Liver (tissue), 9 donors: ENCODE results near the gene MTHFSD. TPM values are rescaled to one million over a fixed set of nuclear protein-coding genes. Genes with fewer than 3 reads are reported as not detected.

Experiments used
- DNase-seq: peaks from one replicate; pipeline ENCODE4 v3.0.0-alpha.2; 2017; ENCODE audit warnings: low spot score
- H3K27ac ChIP-seq, 2 donors: one replicate each; pipeline ENCODE4 v1.7.0; 2013; ENCODE audit warnings: inconsistent platforms in 2 of 2, low read length in 2 of 2, control low read depth in 1 of 2, low read depth in 1 of 2, mild to moderate bottlenecking in 1 of 2
- H3K27me3 ChIP-seq, 4 donors: one replicate each; pipeline versions ENCODE4 v1.6.1 to v1.7.0; 2013; ENCODE audit warnings: low read length in 3 of 4, inconsistent platforms in 1 of 4, mild to moderate bottlenecking in 1 of 4, moderate library complexity in 1 of 4; ENCODE audit not compliant: control insufficient read depth in 4 of 4, insufficient read depth in 4 of 4
- H3K36me3 ChIP-seq, 4 donors: one replicate each; pipeline versions ENCODE4 v1.6.1 to v1.7.0; 2013; ENCODE audit warnings: low read length in 3 of 4, mild to moderate bottlenecking in 3 of 4, low read depth in 1 of 4, moderate library complexity in 1 of 4; ENCODE audit not compliant: control insufficient read depth in 4 of 4, insufficient read depth in 3 of 4
- H3K4me1 ChIP-seq, 4 donors: one replicate each; pipeline versions ENCODE4 v1.6.1 to v1.7.0; 2013; ENCODE audit warnings: low read length in 3 of 4, mild to moderate bottlenecking in 3 of 4, moderate library complexity in 1 of 4; ENCODE audit not compliant: control insufficient read depth in 4 of 4, insufficient read depth in 4 of 4
- H3K4me3 ChIP-seq, 3 donors: one replicate each; pipeline versions ENCODE4 v1.6.1 to v1.7.0; 2013; ENCODE audit warnings: low read length in 3 of 3, control low read depth in 1 of 3, low read depth in 1 of 3, mild to moderate bottlenecking in 1 of 3
- H3K9ac ChIP-seq, 2 donors: one replicate each; pipeline ENCODE4 v1.7.0; 2013; ENCODE audit warnings: low read length in 2 of 2, mild to moderate bottlenecking in 2 of 2, moderate library complexity in 2 of 2, control low read depth in 1 of 2, low read depth in 1 of 2
- H3K9me3 ChIP-seq, 4 donors: one replicate each; pipeline versions ENCODE4 v1.6.1 to v1.7.0; 2013; ENCODE audit warnings: low read length in 3 of 4; ENCODE audit not compliant: control insufficient read depth in 4 of 4
- ATF3 ChIP-seq: IDR thresholded peaks from 2 replicates; pipeline ENCODE4 v1.6.1; 2016; ENCODE audit warnings: antibody characterized with exemption
- CTCF ChIP-seq: fragments of 150-350 bp; IDR thresholded peaks from 2 replicates; pipeline ENCODE4 v1.5.1; 2017; ENCODE audit warnings: improper control_type of control experiment, low read depth, low read length; ENCODE audit not compliant: missing input control
- EGR1 ChIP-seq, 2 donors: IDR thresholded peaks; 2 replicates each; pipeline ENCODE4 v1.6.1; 2016 to 2018; ENCODE audit warnings: antibody characterized with exemption in 2 of 2, low read depth in 2 of 2
- FOXA1 ChIP-seq: IDR thresholded peaks from 2 replicates; pipeline ENCODE4 v1.6.1; 2016; ENCODE audit warnings: antibody characterized with exemption
- FOXA2 ChIP-seq: IDR thresholded peaks from 2 replicates; pipeline ENCODE4 v1.6.1; 2016; ENCODE audit warnings: antibody characterized with exemption
- HNF4A ChIP-seq, 2 donors: conservative IDR thresholded peaks; 2 replicates each; pipeline ENCODE4 v1.6.1; 2016; ENCODE audit warnings: antibody characterized with exemption in 2 of 2, mild to moderate bottlenecking in 2 of 2
- HNF4G ChIP-seq: IDR thresholded peaks from 2 replicates; pipeline ENCODE4 v1.6.1; 2016; ENCODE audit warnings: antibody characterized with exemption
- JUND ChIP-seq, 2 donors: IDR thresholded peaks; 2 replicates each; pipeline ENCODE4 v1.6.1; 2016; ENCODE audit warnings: antibody characterized with exemption in 2 of 2
- RAD21 ChIP-seq, 2 donors: IDR thresholded peaks; 2 replicates each; pipeline ENCODE4 v1.6.1; 2016; ENCODE audit warnings: antibody characterized with exemption in 2 of 2, mild to moderate bottlenecking in 2 of 2
- REST ChIP-seq: IDR thresholded peaks from 2 replicates; pipeline ENCODE4 v1.6.1; 2016; ENCODE audit warnings: antibody characterized with exemption, mild to moderate bottlenecking
- RXRA ChIP-seq, 2 donors: IDR thresholded peaks; 2 replicates each; pipeline ENCODE4 v1.6.1; 2017 to 2018; ENCODE audit warnings: antibody characterized with exemption in 2 of 2, mild to moderate bottlenecking in 1 of 2
- SP1 ChIP-seq: IDR thresholded peaks from 2 replicates; pipeline ENCODE4 v1.6.1; 2018; ENCODE audit warnings: antibody characterized with exemption, mild to moderate bottlenecking
- ZBTB33 ChIP-seq: IDR thresholded peaks from 2 replicates; pipeline ENCODE4 v1.6.1; 2016; ENCODE audit warnings: antibody characterized with exemption
- WGBS: extraction: QIAGEN DNeasy Blood & Tissue Kit; methylation state at CpG from one replicate; pipeline ENCODE4 v1.1.7; 2013; 5-methylcytosine and 5-hydroxymethylcytosine counted together
- polyA plus RNA-seq, 2 donors: library from polyadenylated mRNA; stranded (reverse) in 1 of 2; unstranded in 1 of 2; fragments of 200-250 nt in 1 of 2; fragments of >200 nt in 1 of 2; fragmentation: Nextera tagmentation in 1 of 2; extraction: Ambion mirVana in 1 of 2; gene quantifications; one replicate each; pipeline versions ENCODE4 v1.2.1 to v1.2.3, GENCODE V29; 2013 to 2015
- total RNA-seq, 2 donors: library from RNA; depleted of rRNA; stranded (reverse); fragments of >200 nt; gene quantifications; one replicate each; pipeline ENCODE4 v1.2.3, GENCODE V29; 2014
- donor health status: healthy.
- donor health status: healthy.
- donor health status: healthy.
- donor health status: healthy.
- donor health status: healthy.

MTHFSD gene
- total and polyA plus RNA-seq, 4 donors = 4.6 to 8.1 (median 6.5) TPM

GRCh38 chr16:86562356-86562755, 7.3 kb upstream of the MTHFSD start:
- no peaks in the 10 kb centered on the region for H3K36me3 ChIP-seq
- no peak overlapping the region for H3K4me3 ChIP-seq
- peaks cover 2 to 15% (median 12%) of the 10 kb centered on the region in 4 donors for H3K27me3 ChIP-seq
- no peak overlapping the region for H3K9ac ChIP-seq
- no peak overlapping the region for H3K27ac ChIP-seq
- WGBS = 76% methylated on average over 6 of the region's 6 CpGs
- no peaks in the 10 kb centered on the region for H3K9me3 ChIP-seq
- no peak for DNase-seq
- TF ChIP-seq SP1 (no peak), HNF4G (no peak), RAD21 (IDR thresholded peaks at IDR 0.05) (no peak)
- H3K4me1 ChIP-seq = peaks cover 2 to 18% (median 6%) of the 10 kb centered on the region in 4 donors

- H3K36me3 ChIP-seq = no peaks in the 10 kb centered on the region
- TF ChIP-seq HNF4A (conservative IDR thresholded peaks at IDR 0.05) (no peak), RXRA (IDR thresholded peaks at IDR 0.05) (no peak), EGR1 (IDR thresholded peaks at IDR 0.05; ENCODE audit: low read depth in 2 of 2) (no peak), SP1 (no peak), RAD21 (IDR thresholded peaks at IDR 0.05) (no peak), HNF4G (no peak)
- no peak overlapping the region for H3K4me3 ChIP-seq
- 81% methylated on average over 9 of the region's 9 CpGs for WGBS
- H3K9ac ChIP-seq = no peak overlapping the region
- no peaks in the 10 kb centered on the region for H3K9me3 ChIP-seq
- H3K27ac ChIP-seq = no peak overlapping the region
- H3K27me3 ChIP-seq = peaks cover 0 to 7% (median 3%) of the 10 kb centered on the region in 4 donors
- H3K4me1 ChIP-seq = peaks cover 0 to 15% (median 11%) of the 10 kb centered on the region in 4 donors
- no peak for DNase-seq
Observed at GRCh38 chr16:86559802-86560305, 4.8 kb upstream of the MTHFSD start.

- no peak for TF ChIP-seq REST
- no peak for TF ChIP-seq FOXA1
- TF ChIP-seq ATF3 = no peak
- no peak for TF ChIP-seq RXRA (IDR thresholded peaks at IDR 0.05)
- no peak for TF ChIP-seq ZBTB33
- TF ChIP-seq EGR1 (IDR thresholded peaks at IDR 0.05; ENCODE audit: low read depth in 2 of 2) = no peak
- no peak for TF ChIP-seq FOXA2
- TF ChIP-seq JUND (IDR thresholded peaks at IDR 0.05) = no peak
- TF ChIP-seq CTCF = no peak
- TF ChIP-seq HNF4A (conservative IDR thresholded peaks at IDR 0.05) = no peak
- Histone ChIP-seq H3K9ac (no peak overlapping the region), H3K9me3 (no peaks in the 10 kb centered on the region), H3K27ac (no peak overlapping the region), H3K36me3 (no peaks in the 10 kb centered on the region), H3K4me3 (no peak overlapping the region), H3K4me1 (peaks cover 0 to 17% (median 14%) of the 10 kb centered on the region in 4 donors), H3K27me3 (peaks cover 0 to 4% (median 0%) of the 10 kb centered on the region in 4 donors)
- WGBS = 74% methylated on average over 28 of the region's 28 CpGs
- no peak for DNase-seq
Observed at GRCh38 chr16:86558355-86559193, 3.5 kb upstream of the MTHFSD start.
